IMR-90 (cell line): Measurements from ENCODE around the gene NR1I2.

ENCODE experiments used
- BHLHE40 ChIP-seq: fragments of 150-350 bp; IDR thresholded peaks from 2 replicates; pipeline ENCODE4 v1.6.1; 2016; ENCODE audit warnings: mild to moderate bottlenecking, low read depth, low read length
- CEBPB ChIP-seq: IDR thresholded peaks from 2 replicates; pipeline ENCODE4 v1.6.1; 2012; ENCODE audit warnings: low read depth, low read length, improper control_type of control experiment
- CTCF ChIP-seq: conservative IDR thresholded peaks from 2 replicates; pipeline ENCODE4 v1.5.1; 2012; ENCODE audit warnings: mild to moderate bottlenecking, low read depth, low read length, improper control_type of control experiment
- MXI1 ChIP-seq: IDR thresholded peaks from 2 replicates; pipeline ENCODE4 v1.6.1; 2012; ENCODE audit warnings: low read depth, mild to moderate bottlenecking, low read length, moderate library complexity, borderline replicate concordance
- POLR2A ChIP-seq: IDR thresholded peaks from 2 replicates; pipeline ENCODE4 v1.6.1; 2012; ENCODE audit warnings: mild to moderate bottlenecking, low read depth, low read length
- RAD21 ChIP-seq: IDR thresholded peaks from 2 replicates; pipeline ENCODE4 v1.6.1; 2012; ENCODE audit warnings: low read length, improper control_type of control experiment
- RCOR1 ChIP-seq: IDR thresholded peaks from 2 replicates; pipeline ENCODE4 v1.6.1; 2012; ENCODE audit warnings: mild to moderate bottlenecking, low read length, improper control_type of control experiment; ENCODE audit not compliant: insufficient replicate concordance
- RFX5 ChIP-seq: IDR thresholded peaks from 2 replicates; pipeline ENCODE4 v1.8.0; 2012; ENCODE audit warnings: low read depth, mild to moderate bottlenecking, low read length, moderate library complexity
- SMC3 ChIP-seq: fragments of 150-350 bp; IDR thresholded peaks from 2 replicates; pipeline ENCODE4 v1.6.1; 2016; ENCODE audit warnings: low read depth, mild to moderate bottlenecking, antibody characterized with exemption, low read length, moderate library complexity
- USF2 ChIP-seq: fragments of 150-350 bp; IDR thresholded peaks from 2 replicates; pipeline ENCODE4 v1.6.1; 2017; ENCODE audit warnings: mild to moderate bottlenecking, antibody characterized with exemption, low read length, low read depth

GRCh38 chr3:119856695-119857094 lies 74.8 kb downstream of the NR1I2 start:
- no peak for TF ChIP-seq BHLHE40
- TF ChIP-seq POLR2A = no peak
- TF ChIP-seq CTCF = no peak
- TF ChIP-seq MXI1 = no peak
- no peak for TF ChIP-seq SMC3
- TF ChIP-seq USF2 = no peak
- no peak for TF ChIP-seq RFX5
- no peak for TF ChIP-seq RAD21
- no peak for TF ChIP-seq RCOR1
- no peak for TF ChIP-seq CEBPB
